K562 (cell line): ENCODE measurements around the gene ENDOG. TPM values are rescaled to one million over a fixed set of nuclear protein-coding genes. Genes with fewer than 3 reads are reported as not detected.
A peak's percentile ranks its signal among the peaks of the same experiment; 100 is the strongest.

Experiments
- BCL6 ChIP-seq: fragments of 250-450 bp; sonication (Bioruptor Pico); IDR thresholded peaks from 2 replicates; pipeline ENCODE4 v1.4.0; 2020
- CBFA2T3 ChIP-seq: fragments of 450-650 bp; IDR thresholded peaks from 2 replicates; pipeline ENCODE4 v1.6.1; 2017
- CREB1 ChIP-seq, 2 experiments: sonication (generic) in 1 of 2; formaldehyde crosslinking in 1 of 2; IDR thresholded peaks; 2 replicates each; pipeline versions ENCODE4 v1.6.1 to v1.8.0; 2012 to 2022; ENCODE audit warnings: inconsistent platforms in 1 of 2, mild to moderate bottlenecking in 1 of 2, missing genetic modification reagents in 1 of 2, moderate library complexity in 1 of 2
- EP300 ChIP-seq: IDR thresholded peaks from 2 replicates; pipeline ENCODE4 v1.6.1; 2012; ENCODE audit warnings: low read length, improper control_type of control experiment
- MTA3 ChIP-seq: fragments of 450-650 bp; formaldehyde crosslinking; IDR thresholded peaks from 2 replicates; pipeline ENCODE4 v1.6.1; 2017; ENCODE audit warnings: mild to moderate bottlenecking, borderline replicate concordance
- NCOR1 ChIP-seq: fragments of 450-650 bp; IDR thresholded peaks from 2 replicates; pipeline ENCODE4 v1.6.1; 2016; ENCODE audit warnings: mild to moderate bottlenecking, moderate library complexity
- RBM39 ChIP-seq: fragments of 200-400 bp; formaldehyde crosslinking; optimal IDR thresholded peaks from 2 replicates; pipeline ENCODE3; 2018; ENCODE audit warnings: low read depth, low read length
- TBL1XR1 ChIP-seq, 2 experiments: IDR thresholded peaks; 2 replicates each; pipeline ENCODE4 v1.6.1; 2012; ENCODE audit warnings: improper control_type of control experiment in 2 of 2, low read length in 2 of 2, mild to moderate bottlenecking in 1 of 2
- TCF7L2 ChIP-seq: fragments of 150-350 bp; IDR thresholded peaks from 2 replicates; pipeline ENCODE4 v1.6.1; 2016; ENCODE audit warnings: low read depth, mild to moderate bottlenecking, low read length, moderate library complexity
- ZNF175 ChIP-seq: fragments of 200-800 bp; sonication (Bioruptor generic); IDR thresholded peaks from 2 replicates; pipeline ENCODE4 v1.6.1; 2016; ENCODE audit warnings: low read depth, mild to moderate bottlenecking, missing genetic modification characterization, missing compliant biosample characterization
- ZNF764 ChIP-seq: fragments of 250-450 bp; sonication (Bioruptor Pico); IDR thresholded peaks from 2 replicates; pipeline ENCODE4 v1.4.0; 2020; ENCODE audit warnings: low read depth, mild to moderate bottlenecking, moderate library complexity
- polyA plus RNA-seq, 8 experiments: library from polyadenylated mRNA; depleted of rRNA in 4 of 8; stranded (reverse) in 5 of 8; unstranded in 3 of 8; fragments of >200 nt; fragmentation: Nextera tagmentation in 2 of 8; fragmentation: Illumina TruSeq in 1 of 8; extraction: Ambion mirVana in 2 of 8; extraction: Trizol in 1 of 8; gene quantifications; 2 replicates each; pipeline versions ENCODE4 v1.2.1 to v1.2.3, GENCODE V29; 2011 to 2014; ENCODE audit warnings: inconsistent platforms in 1 of 8, missing spikeins in 1 of 8
- total RNA-seq, 7 experiments: library from RNA; depleted of rRNA in 6 of 7; stranded (reverse); fragments of >200 nt in 6 of 7; fragmentation: Illumina TruSeq in 2 of 7; extraction: Trizol in 2 of 7; gene quantifications; 2 replicates each; pipeline versions ENCODE4 v1.2.1 to v1.2.3, GENCODE V29; 2011 to 2021; ENCODE audit warnings: low replicate concordance in 1 of 7
- TF ChIP-seq, protein P1 (sequence below): sonication (generic); formaldehyde crosslinking; IDR thresholded peaks from 2 replicates; pipeline ENCODE4 v1.8.0; 2022; ENCODE audit warnings: mild to moderate bottlenecking, missing genetic modification reagents, borderline replicate concordance
- TF ChIP-seq, protein P2 (sequence below): fragments of 450-650 bp; IDR thresholded peaks from 2 replicates; pipeline ENCODE4 v1.6.1; 2016; ENCODE audit warnings: missing biosample characterization, missing genetic modification characterization
- TF ChIP-seq, protein P3 (sequence below): sonication (generic); formaldehyde crosslinking; IDR thresholded peaks from 2 replicates; pipeline ENCODE4 v1.8.1; 2023; ENCODE audit warnings: mild to moderate bottlenecking, missing genetic modification reagents, moderate library complexity
- TF ChIP-seq, protein P4 (sequence below): fragments of 250-450 bp; sonication (Bioruptor Pico); IDR thresholded peaks from 2 replicates; pipeline ENCODE4 v1.4.0; 2020; ENCODE audit warnings: borderline replicate concordance

ENDOG gene
- total and polyA plus RNA-seq, 9 of the 15 experiments (the other 6 are each of a cell fraction or from before 2014, with no cell fraction given) = 1.2 to 91.0 (median 25.5) TPM

DNA sequence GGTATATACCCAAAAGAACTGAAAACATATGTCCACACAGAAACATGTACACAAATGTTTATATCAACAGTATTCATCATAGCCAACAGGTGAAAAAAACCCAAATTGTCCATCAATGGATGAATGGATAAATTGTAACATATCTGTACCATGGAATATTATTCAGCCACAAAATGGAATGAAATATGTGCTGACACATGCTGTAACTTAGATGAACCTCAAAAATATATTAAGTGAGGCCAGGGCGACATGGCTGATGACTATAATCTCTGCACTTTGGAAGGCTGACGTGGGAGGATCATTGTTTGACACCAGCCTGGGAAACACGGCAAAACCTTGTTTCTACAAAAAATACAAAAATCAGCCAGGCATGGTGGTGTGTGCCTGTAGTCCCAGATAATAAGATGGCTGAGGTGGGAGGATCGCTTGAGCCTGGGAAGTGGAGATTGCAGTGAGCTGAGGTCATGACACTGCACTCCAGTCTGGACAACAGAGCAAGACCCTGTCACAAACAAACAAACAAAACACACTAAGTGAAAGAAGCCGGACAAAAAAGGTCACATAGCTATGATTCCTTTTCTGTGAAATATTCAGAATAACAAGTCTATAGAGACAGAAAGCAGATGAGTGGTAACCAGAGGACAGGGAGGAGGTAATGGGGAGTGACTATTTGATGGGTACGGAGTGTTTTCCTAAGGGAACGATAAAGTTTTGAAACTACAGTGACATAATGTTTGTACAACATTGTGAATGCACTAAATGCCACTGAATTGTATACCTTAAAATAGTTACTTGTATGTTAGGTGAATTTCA, 52.0 kb downstream of the ENDOG start (continued):
- TF ChIP-seq, protein P1, sequence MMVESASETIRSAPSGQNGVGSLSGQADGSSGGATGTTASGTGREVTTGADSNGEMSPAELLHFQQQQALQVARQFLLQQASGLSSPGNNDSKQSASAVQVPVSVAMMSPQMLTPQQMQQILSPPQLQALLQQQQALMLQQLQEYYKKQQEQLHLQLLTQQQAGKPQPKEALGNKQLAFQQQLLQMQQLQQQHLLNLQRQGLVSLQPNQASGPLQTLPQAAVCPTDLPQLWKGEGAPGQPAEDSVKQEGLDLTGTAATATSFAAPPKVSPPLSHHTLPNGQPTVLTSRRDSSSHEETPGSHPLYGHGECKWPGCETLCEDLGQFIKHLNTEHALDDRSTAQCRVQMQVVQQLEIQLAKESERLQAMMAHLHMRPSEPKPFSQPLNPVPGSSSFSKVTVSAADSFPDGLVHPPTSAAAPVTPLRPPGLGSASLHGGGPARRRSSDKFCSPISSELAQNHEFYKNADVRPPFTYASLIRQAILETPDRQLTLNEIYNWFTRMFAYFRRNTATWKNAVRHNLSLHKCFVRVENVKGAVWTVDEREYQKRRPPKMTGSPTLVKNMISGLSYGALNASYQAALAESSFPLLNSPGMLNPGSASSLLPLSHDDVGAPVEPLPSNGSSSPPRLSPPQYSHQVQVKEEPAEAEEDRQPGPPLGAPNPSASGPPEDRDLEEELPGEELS (CRISPR knock-in tag) = 0 out of 2 replicates have a peak, but pooled peaks have one; percentile 18
- TF ChIP-seq ZNF764 (CRISPR knock-in tag) = no peak
- TF ChIP-seq TCF7L2 = no peak
- no peak for TF ChIP-seq BCL6 (CRISPR knock-in tag)
- no peak; the same call in 1 of the 2 replicates for TF ChIP-seq EP300
- no peak for TF ChIP-seq RBM39
- TF ChIP-seq, protein P2, sequence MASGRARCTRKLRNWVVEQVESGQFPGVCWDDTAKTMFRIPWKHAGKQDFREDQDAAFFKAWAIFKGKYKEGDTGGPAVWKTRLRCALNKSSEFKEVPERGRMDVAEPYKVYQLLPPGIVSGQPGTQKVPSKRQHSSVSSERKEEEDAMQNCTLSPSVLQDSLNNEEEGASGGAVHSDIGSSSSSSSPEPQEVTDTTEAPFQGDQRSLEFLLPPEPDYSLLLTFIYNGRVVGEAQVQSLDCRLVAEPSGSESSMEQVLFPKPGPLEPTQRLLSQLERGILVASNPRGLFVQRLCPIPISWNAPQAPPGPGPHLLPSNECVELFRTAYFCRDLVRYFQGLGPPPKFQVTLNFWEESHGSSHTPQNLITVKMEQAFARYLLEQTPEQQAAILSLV = no peak
- no peak for TF ChIP-seq MTA3
- TF ChIP-seq, protein P3, sequence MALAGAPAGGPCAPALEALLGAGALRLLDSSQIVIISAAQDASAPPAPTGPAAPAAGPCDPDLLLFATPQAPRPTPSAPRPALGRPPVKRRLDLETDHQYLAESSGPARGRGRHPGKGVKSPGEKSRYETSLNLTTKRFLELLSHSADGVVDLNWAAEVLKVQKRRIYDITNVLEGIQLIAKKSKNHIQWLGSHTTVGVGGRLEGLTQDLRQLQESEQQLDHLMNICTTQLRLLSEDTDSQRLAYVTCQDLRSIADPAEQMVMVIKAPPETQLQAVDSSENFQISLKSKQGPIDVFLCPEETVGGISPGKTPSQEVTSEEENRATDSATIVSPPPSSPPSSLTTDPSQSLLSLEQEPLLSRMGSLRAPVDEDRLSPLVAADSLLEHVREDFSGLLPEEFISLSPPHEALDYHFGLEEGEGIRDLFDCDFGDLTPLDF = no peak
- TF ChIP-seq TBL1XR1 (IDR thresholded peaks at IDR 0.05; ENCODE audit: low read length in 2 of 2) = peak in 1 of 2 experiments; percentile 29; a peak in 1 of 4 replicates
- peak; percentile 85 for TF ChIP-seq NCOR1
- peak; percentile 95 for TF ChIP-seq CBFA2T3
- TF ChIP-seq, protein P4, sequence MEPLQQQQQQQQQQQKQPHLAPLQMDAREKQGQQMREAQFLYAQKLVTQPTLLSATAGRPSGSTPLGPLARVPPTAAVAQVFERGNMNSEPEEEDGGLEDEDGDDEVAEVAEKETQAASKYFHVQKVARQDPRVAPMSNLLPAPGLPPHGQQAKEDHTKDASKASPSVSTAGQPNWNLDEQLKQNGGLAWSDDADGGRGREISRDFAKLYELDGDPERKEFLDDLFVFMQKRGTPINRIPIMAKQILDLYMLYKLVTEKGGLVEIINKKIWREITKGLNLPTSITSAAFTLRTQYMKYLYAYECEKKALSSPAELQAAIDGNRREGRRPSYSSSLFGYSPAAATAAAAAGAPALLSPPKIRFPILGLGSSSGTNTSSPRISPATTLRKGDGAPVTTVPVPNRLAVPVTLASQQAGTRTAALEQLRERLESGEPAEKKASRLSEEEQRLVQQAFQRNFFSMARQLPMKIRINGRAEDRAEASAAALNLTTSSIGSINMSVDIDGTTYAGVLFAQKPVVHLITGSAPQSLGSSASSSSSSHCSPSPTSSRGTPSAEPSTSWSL (CRISPR knock-in tag) = no peak
- TF ChIP-seq ZNF175 = no peak
- 0 out of 2 replicates have a peak, but pooled peaks have one; percentile 27 for TF ChIP-seq CREB1 (IDR thresholded peaks at IDR 0.05)
- TF ChIP-seq CREB1 (CRISPR knock-in tag; IDR thresholded peaks at IDR 0.05) = no peak
